Body of pancreas (tissue), 4 donors: ENCODE results near the gene AQP6. TPM values are rescaled to one million over a fixed set of nuclear protein-coding genes. Genes with fewer than 3 reads are reported as not detected.

Experiments used
- ATAC-seq: fragments of 150-250 bp; one replicate; pipeline ENCODE4 v1.9.1; 2016
- DNase-seq, 4 donors: peaks; one replicate each; pipeline ENCODE4 v3.0.0-alpha.2; 2019
- H3K27ac ChIP-seq, 4 donors: fragments of 200-600 bp; sonication (generic); 1 replicate in 3 of 4; 2 replicates in 1 of 4; pipeline versions ENCODE4 v1.5.1 to v1.6.1; 2016 to 2019; ENCODE audit warnings: mild to moderate bottlenecking in 1 of 4, mixed read lengths in 1 of 4, moderate library complexity in 1 of 4
- H3K27me3 ChIP-seq, 2 donors: fragments of 200-600 bp; sonication (generic); one replicate each; pipeline ENCODE4 v1.6.0; 2016; ENCODE audit warnings: mild to moderate bottlenecking in 1 of 2
- H3K36me3 ChIP-seq, 2 donors: fragments of 200-600 bp; sonication (generic); replicated peaks in 1 of 2; 2 replicates each; pipeline ENCODE4 v1.5.1; 2016; ENCODE audit warnings: low read depth in 2 of 2; ENCODE audit not compliant: insufficient read depth in 1 of 2
- H3K4me1 ChIP-seq: fragments of 200-600 bp; sonication (generic); one replicate; pipeline ENCODE4 v1.6.0; 2016
- H3K4me3 ChIP-seq, 2 donors: fragments of 200-600 bp; sonication (generic); 1 replicate in 1 of 2; 2 replicates in 1 of 2; pipeline ENCODE4 v1.5.1; 2016 to 2019
- H3K9me3 ChIP-seq, 3 donors: fragments of 200-600 bp; sonication (generic); 1 replicate in 2 of 3; 2 replicates in 1 of 3; pipeline ENCODE4 v1.5.1; 2016
- POLR2A ChIP-seq, 3 donors: fragments of 450-650 bp; IDR thresholded peaks; one replicate each; pipeline ENCODE4 v1.6.1; 2016; ENCODE audit warnings: antibody characterized with exemption in 3 of 3, mild to moderate bottlenecking in 2 of 3
- WGBS, 2 donors: methylation state at CpG; one replicate each; pipeline ENCODE4 v1.1.5; 2017; 5-methylcytosine and 5-hydroxymethylcytosine counted together
- intact Hi-C: fragments of 100-400 bp; cut with DNase I; formaldehyde crosslinking; loops from one replicate; pipeline ENCODE4 v1.15.1; 2023
- total RNA-seq, 2 donors: library from RNA; depleted of rRNA; stranded (reverse); fragments of >200 nt; gene quantifications; one replicate each; pipeline ENCODE4 v1.1.0, GENCODE V29; 2016
- TF ChIP-seq, protein P1 (sequence below), 7 experiments: fragments of 450-650 bp in 4 of 7; fragments of 200-600 bp in 3 of 7; sonication (generic) in 3 of 7; IDR thresholded peaks; one replicate each; pipeline ENCODE4 v1.5.1; 2016 to 2019; ENCODE audit warnings: antibody characterized with exemption in 7 of 7

Gene AQP6
- total RNA-seq, 2 donors from 2014 or later = not detected

DNA sequence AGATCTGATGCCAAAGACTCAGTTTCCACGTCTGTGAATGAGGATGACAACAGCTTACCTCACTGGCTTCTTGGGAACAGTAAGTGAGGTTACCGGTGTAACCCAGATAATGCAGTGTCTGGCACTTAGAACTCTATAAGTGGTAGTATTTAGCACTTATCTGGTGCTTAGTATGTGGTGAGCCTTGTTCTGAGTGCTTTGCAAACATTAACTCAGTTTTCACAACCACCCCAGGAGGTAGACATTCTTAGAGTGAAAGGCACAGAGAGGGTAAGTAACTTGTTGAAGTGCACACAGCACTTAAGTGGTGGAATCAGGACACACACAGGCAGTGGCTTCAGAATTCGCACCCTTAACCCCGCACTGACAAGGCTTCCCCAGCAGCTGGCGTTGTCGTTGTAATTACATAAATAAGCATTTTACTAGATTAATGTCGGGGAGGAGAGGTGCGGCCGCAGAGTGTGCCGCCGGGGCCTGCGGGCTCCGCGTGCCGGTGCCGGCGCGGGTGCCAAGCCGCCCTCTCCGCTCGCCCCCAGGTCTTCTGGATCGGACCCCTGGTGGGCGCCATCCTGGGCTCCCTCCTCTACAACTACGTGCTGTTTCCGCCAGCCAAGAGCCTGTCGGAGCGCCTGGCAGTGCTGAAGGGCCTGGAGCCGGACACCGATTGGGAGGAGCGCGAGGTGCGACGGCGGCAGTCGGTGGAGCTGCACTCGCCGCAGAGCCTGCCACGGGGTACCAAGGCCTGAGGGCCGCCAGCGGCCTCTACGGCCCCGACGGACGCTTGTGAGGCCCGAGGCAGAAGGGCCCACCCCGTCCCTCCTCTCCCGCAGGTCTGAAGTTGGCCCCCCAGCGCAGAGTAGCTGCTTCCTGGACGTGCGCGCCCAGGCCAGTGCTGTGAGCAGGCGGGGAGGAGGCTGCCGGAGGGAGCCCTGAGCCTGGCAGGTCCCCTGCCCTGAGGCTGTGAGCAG lies 17.6 kb upstream of the AQP6 start:
- Histone ChIP-seq H3K9me3 (no peaks in the 10 kb centered on the region), H3K4me3 (no peak overlapping the region), H3K27ac (no peak overlapping the region), H3K27me3 (peaks cover 0 to 10% of the 10 kb centered on the region in 2 donors), H3K36me3 (no peaks in the 10 kb centered on the region), H3K4me1 (peaks cover 14% of the 10 kb centered on the region)
- WGBS, 2 donors = 30 to 49% methylated on average over 6 to 44 of the region's 53 CpGs
- intact Hi-C loops = no loop called here
- TF ChIP-seq, protein P1, sequence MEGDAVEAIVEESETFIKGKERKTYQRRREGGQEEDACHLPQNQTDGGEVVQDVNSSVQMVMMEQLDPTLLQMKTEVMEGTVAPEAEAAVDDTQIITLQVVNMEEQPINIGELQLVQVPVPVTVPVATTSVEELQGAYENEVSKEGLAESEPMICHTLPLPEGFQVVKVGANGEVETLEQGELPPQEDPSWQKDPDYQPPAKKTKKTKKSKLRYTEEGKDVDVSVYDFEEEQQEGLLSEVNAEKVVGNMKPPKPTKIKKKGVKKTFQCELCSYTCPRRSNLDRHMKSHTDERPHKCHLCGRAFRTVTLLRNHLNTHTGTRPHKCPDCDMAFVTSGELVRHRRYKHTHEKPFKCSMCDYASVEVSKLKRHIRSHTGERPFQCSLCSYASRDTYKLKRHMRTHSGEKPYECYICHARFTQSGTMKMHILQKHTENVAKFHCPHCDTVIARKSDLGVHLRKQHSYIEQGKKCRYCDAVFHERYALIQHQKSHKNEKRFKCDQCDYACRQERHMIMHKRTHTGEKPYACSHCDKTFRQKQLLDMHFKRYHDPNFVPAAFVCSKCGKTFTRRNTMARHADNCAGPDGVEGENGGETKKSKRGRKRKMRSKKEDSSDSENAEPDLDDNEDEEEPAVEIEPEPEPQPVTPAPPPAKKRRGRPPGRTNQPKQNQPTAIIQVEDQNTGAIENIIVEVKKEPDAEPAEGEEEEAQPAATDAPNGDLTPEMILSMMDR (IDR thresholded peaks at IDR 0.05) = no peak
- no peak for TF ChIP-seq POLR2A (IDR thresholded peaks at IDR 0.05)
- ATAC-seq (no peak), DNase-seq (no peak)

DNA sequence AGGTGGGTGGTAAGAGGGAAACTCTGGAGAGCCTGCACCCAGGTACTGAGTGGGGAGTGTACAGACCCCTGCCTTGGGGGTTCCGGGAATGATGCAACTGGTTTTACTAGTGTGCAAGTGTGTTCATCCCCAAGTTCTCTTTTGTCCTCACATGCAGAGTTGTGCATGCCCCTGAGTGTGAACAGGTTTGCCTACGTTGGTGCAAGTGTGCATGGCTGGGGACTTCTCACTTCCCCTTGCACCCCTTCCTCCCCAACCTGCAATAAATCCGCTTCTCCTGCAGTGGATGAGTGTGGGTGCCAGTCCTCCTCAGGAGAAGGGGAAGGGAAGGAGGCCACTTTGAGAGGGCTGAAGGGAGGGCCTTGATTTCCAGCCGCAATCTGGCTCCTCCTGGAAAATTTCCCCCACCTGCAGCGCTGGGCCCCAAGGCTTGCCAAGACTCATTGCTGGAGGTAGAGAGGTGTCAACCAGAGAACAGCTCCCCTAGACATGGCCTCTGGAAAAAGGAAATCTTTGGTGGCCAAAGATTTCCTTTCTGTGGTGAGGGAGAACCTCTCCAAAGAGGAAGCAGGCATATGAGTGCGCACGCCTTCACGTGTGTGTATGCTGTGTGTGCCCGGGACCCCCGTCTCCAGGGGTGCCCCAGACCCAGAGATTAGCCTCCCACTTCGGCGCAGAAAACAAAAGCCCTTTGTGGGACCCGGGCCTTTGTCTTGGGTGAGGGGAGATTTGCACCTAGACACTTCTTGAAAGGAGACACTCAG lies 16.7 kb upstream of the AQP6 start:
- DNase-seq (no peak), ATAC-seq (no peak)
- H3K9me3 ChIP-seq = no peaks in the 10 kb centered on the region
- TF ChIP-seq, protein P1 (IDR thresholded peaks at IDR 0.05) = no peak
- TF ChIP-seq POLR2A (IDR thresholded peaks at IDR 0.05) = no peak
- intact Hi-C loops = no loop called here
- H3K36me3 ChIP-seq = no peaks in the 10 kb centered on the region
- no peak overlapping the region for H3K4me3 ChIP-seq
- 60 to 61% methylated on average over 12 to 13 of the region's 13 CpGs for WGBS, 2 donors
- H3K27me3 ChIP-seq = peaks cover 0 to 15% of the 10 kb centered on the region in 2 donors
- peaks cover 23% of the 10 kb centered on the region for H3K4me1 ChIP-seq
- H3K27ac ChIP-seq = no peak overlapping the region

GRCh38 chr12:49956663-49957569 lies 15.8 kb upstream of the AQP6 start:
- Histone ChIP-seq H3K4me1 (peaks cover 28% of the 10 kb centered on the region), H3K4me3 (no peak overlapping the region), H3K36me3 (no peaks in the 10 kb centered on the region), H3K27me3 (peaks cover 0 to 18% of the 10 kb centered on the region in 2 donors), H3K27ac (no peak overlapping the region), H3K9me3 (no peaks in the 10 kb centered on the region)
- DNase-seq (no peak), ATAC-seq (no peak)
- WGBS, 2 donors = 78 to 79% methylated on average over 6 of the region's 6 CpGs
- intact Hi-C loops = no loop called here
- TF ChIP-seq POLR2A (IDR thresholded peaks at IDR 0.05) = no peak
- TF ChIP-seq, protein P1 (IDR thresholded peaks at IDR 0.05) = no peak

GRCh38 chr12:49957570-49957967 lies 15.2 kb upstream of the AQP6 start:
- peaks cover 32% of the 10 kb centered on the region for H3K4me1 ChIP-seq
- no peak for ATAC-seq
- intact Hi-C loops = no loop called here
- H3K27me3 ChIP-seq = peaks cover 0 to 18% of the 10 kb centered on the region in 2 donors
- DNase-seq = no peak
- no peak for TF ChIP-seq POLR2A (IDR thresholded peaks at IDR 0.05)
- TF ChIP-seq, protein P1 (IDR thresholded peaks at IDR 0.05) = no peak
- no peaks in the 10 kb centered on the region for H3K9me3 ChIP-seq
- H3K27ac ChIP-seq = no peak overlapping the region
- H3K36me3 ChIP-seq = no peaks in the 10 kb centered on the region
- H3K4me3 ChIP-seq = no peak overlapping the region
